WTC11 (cell line): ENCODE measurements around the gene MAML3. TPM values are rescaled to one million over a fixed set of nuclear protein-coding genes. Genes with fewer than 3 reads are reported as not detected.
A peak's percentile ranks its signal among the peaks of the same experiment; 100 is the strongest.

Source experiments
- ATAC-seq: fragments of 200-7000 bp; cut with Tn5 transposase; 2 replicates; pipeline ENCODE4 v1.10.0; 2021; ENCODE audit warnings: mild to moderate bottlenecking, moderate library complexity
- CTCF ChIA-PET: fragments of 300-600 bp; sonication (Branson Sonifier 250); formaldehyde crosslinking; loops from one replicate; lab custom pipeline; 2021; ENCODE audit warnings: antibody characterized with exemption; lab: Charles Lee
- POLR2A ChIA-PET: fragments of 350-600 bp; sonication (Branson Sonifier 250); formaldehyde crosslinking; loops from one replicate; lab custom pipeline; 2021; ENCODE audit warnings: antibody characterized with exemption; lab: Charles Lee
- DNase-seq: peaks from one replicate; pipeline ENCODE4 v3.0.0; 2021; ENCODE audit warnings: low spot score
- H3K27ac Mint-ChIP-seq: 2 replicates; pipeline ENCODE4 v1.8.0; 2021; ENCODE audit warnings: mixed read lengths
- H3K27me3 Mint-ChIP-seq: 2 replicates; pipeline ENCODE4 v1.8.0; 2021; ENCODE audit warnings: low read depth, mild to moderate bottlenecking, moderate library complexity, mixed read lengths
- H3K36me3 Mint-ChIP-seq: 2 replicates; pipeline ENCODE4 v1.8.0; 2021; ENCODE audit warnings: mixed read lengths
- H3K4me1 Mint-ChIP-seq: 2 replicates; pipeline ENCODE4 v1.8.0; 2022; ENCODE audit warnings: mixed read lengths
- H3K4me3 Mint-ChIP-seq: 2 replicates; pipeline ENCODE4 v1.8.0; 2021; ENCODE audit warnings: mild to moderate bottlenecking, moderate library complexity, mixed read lengths
- H3K9me3 Mint-ChIP-seq: 2 replicates; pipeline ENCODE4 v1.8.0; 2021; ENCODE audit warnings: mixed read lengths
- EMX1 ChIP-seq: fragments of 250-450 bp; sonication (Bioruptor Pico); IDR thresholded peaks from 2 replicates; pipeline ENCODE4 v1.8.0; 2021; ENCODE audit warnings: mild to moderate bottlenecking
- ETV6 ChIP-seq: sonication (generic); formaldehyde crosslinking; IDR thresholded peaks from 2 replicates; pipeline ENCODE4 v1.8.1; 2022; ENCODE audit warnings: mild to moderate bottlenecking, missing genetic modification reagents
- FOXJ3 ChIP-seq: sonication (generic); formaldehyde crosslinking; IDR thresholded peaks from 2 replicates; pipeline ENCODE4 v1.9.0; 2021; ENCODE audit warnings: missing genetic modification reagents, mild to moderate bottlenecking, borderline replicate concordance
- GRHL2 ChIP-seq: fragments of 250-450 bp; sonication (Bioruptor Pico); IDR thresholded peaks from 2 replicates; pipeline ENCODE4 v1.8.0; 2022; ENCODE audit warnings: mild to moderate bottlenecking, moderate library complexity; ENCODE audit not compliant: insufficient replicate concordance, severe bottlenecking
- JAZF1 ChIP-seq: fragments of 250-450 bp; sonication (Bioruptor Pico); IDR thresholded peaks from 2 replicates; pipeline ENCODE4 v1.9.0; 2021; ENCODE audit warnings: moderate library complexity, mild to moderate bottlenecking, inconsistent platforms
- MXD4 ChIP-seq: fragments of 250-450 bp; sonication (Bioruptor Pico); IDR thresholded peaks from 2 replicates; pipeline ENCODE4 v1.8.0; 2021; ENCODE audit warnings: mild to moderate bottlenecking, moderate library complexity, borderline replicate concordance
- NR1H2 ChIP-seq: sonication (generic); formaldehyde crosslinking; IDR thresholded peaks from 2 replicates; pipeline ENCODE4 v1.9.0; 2021; ENCODE audit warnings: mild to moderate bottlenecking, moderate library complexity, missing genetic modification reagents
- NR2C2 ChIP-seq: sonication (generic); formaldehyde crosslinking; IDR thresholded peaks from 2 replicates; pipeline ENCODE4 v1.8.0; 2022; ENCODE audit warnings: mild to moderate bottlenecking, missing genetic modification reagents
- PRRX2 ChIP-seq: fragments of 250-450 bp; sonication (Bioruptor Pico); IDR thresholded peaks from 2 replicates; pipeline ENCODE4 v1.8.0; 2021; ENCODE audit warnings: mild to moderate bottlenecking
- SMAD3 ChIP-seq: sonication (generic); formaldehyde crosslinking; IDR thresholded peaks from 2 replicates; pipeline ENCODE4 v1.8.0; 2022; ENCODE audit warnings: missing genetic modification reagents, mild to moderate bottlenecking, borderline replicate concordance
- SOX15 ChIP-seq: fragments of 250-450 bp; sonication (Bioruptor Pico); IDR thresholded peaks from 2 replicates; pipeline ENCODE4 v1.9.0; 2021; ENCODE audit warnings: mild to moderate bottlenecking
- TEAD4 ChIP-seq: sonication (generic); formaldehyde crosslinking; IDR thresholded peaks from 2 replicates; pipeline ENCODE4 v1.8.0; 2022; ENCODE audit warnings: mild to moderate bottlenecking, missing genetic modification reagents
- ZNF671 ChIP-seq: fragments of 250-450 bp; sonication (Bioruptor Pico); IDR thresholded peaks from 2 replicates; pipeline ENCODE4 v1.8.0; 2021; ENCODE audit warnings: mild to moderate bottlenecking
- total RNA-seq: library from RNA; stranded (reverse); gene quantifications from 3 replicates; pipeline ENCODE4 v1.2.3, GENCODE V29; 2021
- TF ChIP-seq, protein P1 (sequence below): fragments of 250-450 bp; sonication (Bioruptor Pico); IDR thresholded peaks from 2 replicates; pipeline ENCODE4 v2.1.2; 2022; ENCODE audit warnings: mild to moderate bottlenecking, moderate library complexity
- TF ChIP-seq, protein P2 (sequence below): sonication (generic); formaldehyde crosslinking; IDR thresholded peaks from 2 replicates; pipeline ENCODE4 v1.8.0; 2022; ENCODE audit warnings: mild to moderate bottlenecking, missing genetic modification reagents
- TF ChIP-seq, protein P3 (sequence below): sonication (generic); formaldehyde crosslinking; IDR thresholded peaks from 2 replicates; pipeline ENCODE4 v1.8.1; 2023; ENCODE audit warnings: mild to moderate bottlenecking, missing genetic modification reagents, moderate library complexity
- TF ChIP-seq, protein P4 (sequence below): fragments of 250-450 bp; sonication (Bioruptor Pico); IDR thresholded peaks from 2 replicates; pipeline ENCODE4 v1.9.0; 2021; ENCODE audit warnings: mild to moderate bottlenecking, borderline replicate concordance
- TF ChIP-seq, protein P5 (sequence below): sonication (generic); formaldehyde crosslinking; IDR thresholded peaks from 2 replicates; pipeline ENCODE4 v1.8.0; 2022; ENCODE audit warnings: mild to moderate bottlenecking, missing genetic modification reagents

Gene MAML3
- total RNA-seq, 1 experiment from 2014 or later = 7.4 TPM

DNA sequence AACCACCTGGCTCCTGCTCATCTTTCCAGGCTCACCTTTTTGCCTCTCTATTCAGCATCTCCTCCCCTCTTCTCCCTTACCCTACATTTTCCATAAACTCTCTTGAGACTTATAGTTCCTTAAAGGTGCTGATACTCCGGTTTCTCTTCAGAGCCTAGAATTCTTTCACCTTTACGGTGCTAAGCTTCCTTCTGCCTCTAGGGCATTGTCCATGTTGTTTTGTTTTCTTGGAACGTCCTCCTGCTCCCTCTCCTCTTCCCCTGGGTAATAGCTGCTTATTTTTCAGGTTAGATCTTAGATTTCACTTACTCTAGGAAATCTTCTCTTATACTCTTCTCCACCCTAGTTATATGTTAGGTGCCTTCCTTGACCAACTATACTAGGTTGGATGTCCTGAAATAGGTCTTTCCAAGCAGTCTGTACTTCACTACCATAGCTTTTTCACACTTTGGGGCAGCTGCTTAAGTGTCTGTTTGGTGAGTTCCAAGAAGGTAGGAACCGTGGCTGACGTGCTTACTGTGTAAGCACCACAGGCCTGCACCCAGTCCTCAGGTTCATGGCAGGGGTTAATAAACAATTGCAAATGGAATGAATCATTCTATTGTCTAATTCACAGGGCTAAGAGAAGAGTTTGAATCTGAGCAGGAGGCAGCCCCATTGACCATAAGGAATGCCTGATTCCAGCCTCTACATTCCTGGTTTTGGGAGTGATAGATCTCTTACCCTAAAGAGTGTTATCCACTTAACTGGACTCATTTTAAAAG, 260.8 kb downstream of the MAML3 start:
- no peak for TF ChIP-seq SMAD3 (CRISPR knock-in tag)
- TF ChIP-seq TEAD4 (CRISPR knock-in tag) = no peak
- TF ChIP-seq MXD4 (CRISPR knock-in tag) = no peak
- no peak for TF ChIP-seq ZNF671 (CRISPR knock-in tag)
- TF ChIP-seq SOX15 (CRISPR knock-in tag) = no peak
- TF ChIP-seq, protein P1, sequence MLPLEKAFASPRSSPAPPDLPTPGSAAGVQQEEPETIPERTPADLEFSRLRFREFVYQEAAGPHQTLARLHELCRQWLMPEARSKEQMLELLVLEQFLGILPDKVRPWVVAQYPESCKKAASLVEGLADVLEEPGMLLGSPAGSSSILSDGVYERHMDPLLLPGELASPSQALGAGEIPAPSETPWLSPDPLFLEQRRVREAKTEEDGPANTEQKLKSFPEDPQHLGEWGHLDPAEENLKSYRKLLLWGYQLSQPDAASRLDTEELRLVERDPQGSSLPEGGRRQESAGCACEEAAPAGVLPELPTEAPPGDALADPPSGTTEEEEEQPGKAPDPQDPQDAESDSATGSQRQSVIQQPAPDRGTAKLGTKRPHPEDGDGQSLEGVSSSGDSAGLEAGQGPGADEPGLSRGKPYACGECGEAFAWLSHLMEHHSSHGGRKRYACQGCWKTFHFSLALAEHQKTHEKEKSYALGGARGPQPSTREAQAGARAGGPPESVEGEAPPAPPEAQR (CRISPR knock-in tag) = no peak
- TF ChIP-seq NR1H2 = no peak
- no peak for TF ChIP-seq PRRX2
- TF ChIP-seq GRHL2 (CRISPR knock-in tag) = no peak
- TF ChIP-seq, protein P2, sequence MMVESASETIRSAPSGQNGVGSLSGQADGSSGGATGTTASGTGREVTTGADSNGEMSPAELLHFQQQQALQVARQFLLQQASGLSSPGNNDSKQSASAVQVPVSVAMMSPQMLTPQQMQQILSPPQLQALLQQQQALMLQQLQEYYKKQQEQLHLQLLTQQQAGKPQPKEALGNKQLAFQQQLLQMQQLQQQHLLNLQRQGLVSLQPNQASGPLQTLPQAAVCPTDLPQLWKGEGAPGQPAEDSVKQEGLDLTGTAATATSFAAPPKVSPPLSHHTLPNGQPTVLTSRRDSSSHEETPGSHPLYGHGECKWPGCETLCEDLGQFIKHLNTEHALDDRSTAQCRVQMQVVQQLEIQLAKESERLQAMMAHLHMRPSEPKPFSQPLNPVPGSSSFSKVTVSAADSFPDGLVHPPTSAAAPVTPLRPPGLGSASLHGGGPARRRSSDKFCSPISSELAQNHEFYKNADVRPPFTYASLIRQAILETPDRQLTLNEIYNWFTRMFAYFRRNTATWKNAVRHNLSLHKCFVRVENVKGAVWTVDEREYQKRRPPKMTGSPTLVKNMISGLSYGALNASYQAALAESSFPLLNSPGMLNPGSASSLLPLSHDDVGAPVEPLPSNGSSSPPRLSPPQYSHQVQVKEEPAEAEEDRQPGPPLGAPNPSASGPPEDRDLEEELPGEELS (CRISPR knock-in tag) = no peak
- no peak for TF ChIP-seq NR2C2
- TF ChIP-seq EMX1 (CRISPR knock-in tag) = no peak
- TF ChIP-seq, protein P3, sequence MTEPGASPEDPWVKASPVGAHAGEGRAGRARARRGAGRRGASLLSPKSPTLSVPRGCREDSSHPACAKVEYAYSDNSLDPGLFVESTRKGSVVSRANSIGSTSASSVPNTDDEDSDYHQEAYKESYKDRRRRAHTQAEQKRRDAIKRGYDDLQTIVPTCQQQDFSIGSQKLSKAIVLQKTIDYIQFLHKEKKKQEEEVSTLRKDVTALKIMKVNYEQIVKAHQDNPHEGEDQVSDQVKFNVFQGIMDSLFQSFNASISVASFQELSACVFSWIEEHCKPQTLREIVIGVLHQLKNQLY = no peak
- TF ChIP-seq JAZF1 = no peak
- no peak for TF ChIP-seq FOXJ3
- TF ChIP-seq, protein P4, sequence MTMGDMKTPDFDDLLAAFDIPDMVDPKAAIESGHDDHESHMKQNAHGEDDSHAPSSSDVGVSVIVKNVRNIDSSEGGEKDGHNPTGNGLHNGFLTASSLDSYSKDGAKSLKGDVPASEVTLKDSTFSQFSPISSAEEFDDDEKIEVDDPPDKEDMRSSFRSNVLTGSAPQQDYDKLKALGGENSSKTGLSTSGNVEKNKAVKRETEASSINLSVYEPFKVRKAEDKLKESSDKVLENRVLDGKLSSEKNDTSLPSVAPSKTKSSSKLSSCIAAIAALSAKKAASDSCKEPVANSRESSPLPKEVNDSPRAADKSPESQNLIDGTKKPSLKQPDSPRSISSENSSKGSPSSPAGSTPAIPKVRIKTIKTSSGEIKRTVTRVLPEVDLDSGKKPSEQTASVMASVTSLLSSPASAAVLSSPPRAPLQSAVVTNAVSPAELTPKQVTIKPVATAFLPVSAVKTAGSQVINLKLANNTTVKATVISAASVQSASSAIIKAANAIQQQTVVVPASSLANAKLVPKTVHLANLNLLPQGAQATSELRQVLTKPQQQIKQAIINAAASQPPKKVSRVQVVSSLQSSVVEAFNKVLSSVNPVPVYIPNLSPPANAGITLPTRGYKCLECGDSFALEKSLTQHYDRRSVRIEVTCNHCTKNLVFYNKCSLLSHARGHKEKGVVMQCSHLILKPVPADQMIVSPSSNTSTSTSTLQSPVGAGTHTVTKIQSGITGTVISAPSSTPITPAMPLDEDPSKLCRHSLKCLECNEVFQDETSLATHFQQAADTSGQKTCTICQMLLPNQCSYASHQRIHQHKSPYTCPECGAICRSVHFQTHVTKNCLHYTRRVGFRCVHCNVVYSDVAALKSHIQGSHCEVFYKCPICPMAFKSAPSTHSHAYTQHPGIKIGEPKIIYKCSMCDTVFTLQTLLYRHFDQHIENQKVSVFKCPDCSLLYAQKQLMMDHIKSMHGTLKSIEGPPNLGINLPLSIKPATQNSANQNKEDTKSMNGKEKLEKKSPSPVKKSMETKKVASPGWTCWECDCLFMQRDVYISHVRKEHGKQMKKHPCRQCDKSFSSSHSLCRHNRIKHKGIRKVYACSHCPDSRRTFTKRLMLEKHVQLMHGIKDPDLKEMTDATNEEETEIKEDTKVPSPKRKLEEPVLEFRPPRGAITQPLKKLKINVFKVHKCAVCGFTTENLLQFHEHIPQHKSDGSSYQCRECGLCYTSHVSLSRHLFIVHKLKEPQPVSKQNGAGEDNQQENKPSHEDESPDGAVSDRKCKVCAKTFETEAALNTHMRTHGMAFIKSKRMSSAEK (CRISPR knock-in tag) = no peak
- no peak for TF ChIP-seq ETV6 (CRISPR knock-in tag)
- H3K9me3 Mint-ChIP-seq = no peaks in the 10 kb centered on the region
- ATAC-seq (peak; percentile 72), DNase-seq (no peak)
- H3K27ac Mint-ChIP-seq = no peak overlapping the region
- 0 out of 2 replicates have a peak, but pooled peaks cover 6% of the 10 kb centered on the region for H3K36me3 Mint-ChIP-seq
- no peak overlapping the region for H3K4me3 Mint-ChIP-seq
- H3K4me1 Mint-ChIP-seq = peaks cover 7% of the 10 kb centered on the region
- ChIA-PET POLR2A (no interaction called here), CTCF (interaction anchor here (0.8 to 1.7 kb wide), 8 partner anchors 8 to 157 kb away, joined by 3 to 4 read pairs (median 3); no protein-coding TSS in a partner anchor)
- no peaks in the 10 kb centered on the region for H3K27me3 Mint-ChIP-seq

DNA sequence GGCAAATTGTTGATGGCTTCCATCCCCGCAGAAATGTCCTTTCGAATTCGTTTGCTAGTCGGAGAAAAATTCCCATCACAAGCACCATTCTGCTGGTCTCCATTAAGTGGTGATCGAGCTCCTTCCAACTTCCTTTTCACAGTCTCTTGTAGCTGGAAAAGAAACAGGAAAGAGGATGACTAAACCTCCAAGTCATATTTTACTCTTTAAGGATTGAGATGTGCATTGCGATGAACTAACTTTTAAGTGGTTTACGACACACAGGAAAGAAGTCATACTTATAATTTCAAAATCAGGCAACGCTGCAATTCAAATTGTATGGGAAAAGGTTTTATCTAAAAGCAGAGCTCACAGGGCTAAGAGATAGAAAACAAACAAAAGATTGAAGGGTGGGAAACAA, 263.2 kb downstream of the MAML3 start:
- H3K4me1 Mint-ChIP-seq = peaks cover 19% of the 10 kb centered on the region
- CTCF ChIA-PET = no interaction called here
- H3K36me3 Mint-ChIP-seq = 0 out of 2 replicates have a peak, but pooled peaks cover 6% of the 10 kb centered on the region
- DNase-seq (no peak), ATAC-seq (no peak)
- no peaks in the 10 kb centered on the region for H3K27me3 Mint-ChIP-seq
- no peaks in the 10 kb centered on the region for H3K9me3 Mint-ChIP-seq
- TF ChIP-seq, protein P5, sequence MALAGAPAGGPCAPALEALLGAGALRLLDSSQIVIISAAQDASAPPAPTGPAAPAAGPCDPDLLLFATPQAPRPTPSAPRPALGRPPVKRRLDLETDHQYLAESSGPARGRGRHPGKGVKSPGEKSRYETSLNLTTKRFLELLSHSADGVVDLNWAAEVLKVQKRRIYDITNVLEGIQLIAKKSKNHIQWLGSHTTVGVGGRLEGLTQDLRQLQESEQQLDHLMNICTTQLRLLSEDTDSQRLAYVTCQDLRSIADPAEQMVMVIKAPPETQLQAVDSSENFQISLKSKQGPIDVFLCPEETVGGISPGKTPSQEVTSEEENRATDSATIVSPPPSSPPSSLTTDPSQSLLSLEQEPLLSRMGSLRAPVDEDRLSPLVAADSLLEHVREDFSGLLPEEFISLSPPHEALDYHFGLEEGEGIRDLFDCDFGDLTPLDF (CRISPR knock-in tag) = no peak
- no peak overlapping the region for H3K4me3 Mint-ChIP-seq
- H3K27ac Mint-ChIP-seq = no peak overlapping the region
- POLR2A ChIA-PET = no interaction called here
